Smooth muscle cell (in vitro differentiated cells): ENCODE data around the gene NIN. TPM values are rescaled to one million over a fixed set of nuclear protein-coding genes. Genes with fewer than 3 reads are reported as not detected.

ENCODE experiments used
- DNase-seq: peaks from one replicate; lab custom pipeline; 2025; ENCODE audit not compliant: unreplicated experiment; lab: John Stamatoyannopoulos, UW
- H2AFZ ChIP-seq: fragments of 200-600 bp; sonication (generic); 2 replicates; pipeline ENCODE4 v1.6.0; 2016; ENCODE audit warnings: antibody characterized with exemption, low read depth, mild to moderate bottlenecking
- H3F3A ChIP-seq: fragments of 200-600 bp; sonication (generic); 2 replicates; pipeline ENCODE4 v1.6.0; 2017; ENCODE audit warnings: antibody characterized with exemption, low read depth
- H3K27ac ChIP-seq: fragments of 200-600 bp; sonication (generic); 2 replicates; pipeline ENCODE4 v1.5.1; 2016; ENCODE audit warnings: low read depth, mild to moderate bottlenecking
- H3K27me3 ChIP-seq: fragments of 200-600 bp; sonication (generic); 2 replicates; pipeline ENCODE4 v1.6.1; 2016; ENCODE audit warnings: low read depth, mild to moderate bottlenecking
- H3K36me3 ChIP-seq: fragments of 200-600 bp; sonication (generic); 2 replicates; pipeline ENCODE4 v1.5.1; 2016; ENCODE audit warnings: low read depth
- H3K4me1 ChIP-seq: fragments of 200-600 bp; sonication (generic); 2 replicates; pipeline ENCODE4 v1.5.1; 2016; ENCODE audit warnings: low read depth
- H3K4me2 ChIP-seq: fragments of 200-600 bp; sonication (generic); 2 replicates; pipeline ENCODE4 v1.6.0; 2016; ENCODE audit warnings: mild to moderate bottlenecking
- H3K4me3 ChIP-seq: fragments of 200-600 bp; sonication (generic); 2 replicates; pipeline ENCODE4 v1.5.1; 2016; ENCODE audit warnings: mild to moderate bottlenecking
- H3K79me2 ChIP-seq: fragments of 200-600 bp; sonication (generic); 2 replicates; pipeline ENCODE4 v1.6.0; 2016; ENCODE audit warnings: low read depth, mild to moderate bottlenecking
- H3K9ac ChIP-seq: fragments of 200-600 bp; sonication (generic); 2 replicates; pipeline ENCODE4 v1.6.0; 2016; ENCODE audit warnings: low read depth
- H3K9me3 ChIP-seq: fragments of 200-600 bp; sonication (generic); replicated peaks from 2 replicates; pipeline ENCODE4 v1.5.1; 2016; ENCODE audit warnings: low read depth
- H4K20me1 ChIP-seq: fragments of 200-600 bp; sonication (generic); 2 replicates; pipeline ENCODE4 v1.6.0; 2016; ENCODE audit warnings: low read depth
- CTCF ChIP-seq: fragments of 200-600 bp; sonication (generic); IDR thresholded peaks from 2 replicates; pipeline ENCODE4 v1.5.1; 2017; ENCODE audit warnings: borderline replicate concordance, mild to moderate bottlenecking, antibody characterized with exemption; ENCODE audit not compliant: insufficient read depth, poor library complexity, severe bottlenecking
- WGBS: methylation state at CpG from one replicate; pipeline ENCODE4 v1.1.7; 2016; ENCODE audit warnings: low lambda C conversion rate; 5-methylcytosine and 5-hydroxymethylcytosine counted together
- polyA plus RNA-seq: library from polyadenylated mRNA; unstranded; fragments of >200 nt; fragmentation: Nextera tagmentation; extraction: Ambion mirVana; gene quantifications from 2 replicates; pipeline ENCODE4 v1.2.1, GENCODE V29; 2016
- total RNA-seq: library from RNA; depleted of rRNA; stranded (reverse); fragments of >200 nt; gene quantifications from 2 replicates; pipeline ENCODE4 v1.2.3, GENCODE V29; 2014

NIN gene
- total and polyA plus RNA-seq, 2 experiments from 2014 or later, result 7.5 to 14.9 TPM

GRCh38 chr14:50769863-50770500, 61.0 kb downstream of the NIN start:
- H3K27ac ChIP-seq, result no peak overlapping the region
- no peak overlapping the region for H2AFZ ChIP-seq
- no peak for DNase-seq
- no peaks in the 10 kb centered on the region for H4K20me1 ChIP-seq
- H3K4me1 ChIP-seq, result no peaks in the 10 kb centered on the region
- H3K36me3 ChIP-seq, result peaks cover 3% of the 10 kb centered on the region
- no peak overlapping the region for H3K4me2 ChIP-seq
- no peaks in the 10 kb centered on the region for H3F3A ChIP-seq
- no peaks in the 10 kb centered on the region for H3K9me3 ChIP-seq
- 97% methylated on average over 13 of the region's 13 CpGs for WGBS
- no peaks in the 10 kb centered on the region for H3K27me3 ChIP-seq
- H3K9ac ChIP-seq, result no peak overlapping the region
- H3K79me2 ChIP-seq, result no peaks in the 10 kb centered on the region
- TF ChIP-seq CTCF, result no peak
- H3K4me3 ChIP-seq, result no peak overlapping the region

DNA sequence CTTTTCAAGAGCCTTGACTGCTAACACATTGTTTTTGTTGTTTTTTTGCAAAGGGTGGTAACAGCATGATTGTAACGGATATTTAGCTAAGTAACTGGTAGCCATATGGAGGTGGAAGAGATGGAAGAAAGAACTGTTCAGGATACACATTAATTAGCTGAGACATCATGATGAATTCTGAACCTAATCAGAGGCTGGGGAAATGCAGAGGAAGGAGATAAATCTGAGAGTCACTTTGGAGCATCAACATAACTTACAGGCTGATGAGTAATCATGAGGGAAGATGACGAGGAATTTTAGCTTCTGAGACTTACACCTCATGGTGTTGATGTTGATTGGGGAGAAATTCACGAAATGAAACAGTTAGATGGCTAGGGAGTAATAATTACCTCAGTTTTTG, 62.3 kb downstream of the NIN start:
- Histone ChIP-seq H3K4me2 (no peak overlapping the region), H3K27ac (peak overlapping the region; percentile 12), H3K79me2 (no peaks in the 10 kb centered on the region), H3K4me3 (no peak overlapping the region), H3K4me1 (no peaks in the 10 kb centered on the region), H3K36me3 (peaks cover 3% of the 10 kb centered on the region), H3K9me3 (no peaks in the 10 kb centered on the region), H4K20me1 (no peaks in the 10 kb centered on the region), H3K27me3 (no peaks in the 10 kb centered on the region), H3K9ac (no peak overlapping the region), H3F3A (no peaks in the 10 kb centered on the region), H2AFZ (no peak overlapping the region)
- TF ChIP-seq CTCF, result no peak
- WGBS, result 78% methylated on average over 3 of the region's 3 CpGs
- DNase-seq, result no peak

GRCh38 chr14:50766338-50766886, 64.5 kb downstream of the NIN start:
- H3K36me3 ChIP-seq, result peaks cover 3% of the 10 kb centered on the region
- H3K9me3 ChIP-seq, result no peaks in the 10 kb centered on the region
- no peak overlapping the region for H3K9ac ChIP-seq
- no peaks in the 10 kb centered on the region for H3K4me1 ChIP-seq
- no peaks in the 10 kb centered on the region for H3K79me2 ChIP-seq
- no peak overlapping the region for H3K4me2 ChIP-seq
- no peak overlapping the region for H3K4me3 ChIP-seq
- H3F3A ChIP-seq, result no peaks in the 10 kb centered on the region
- no peaks in the 10 kb centered on the region for H3K27me3 ChIP-seq
- no peak for DNase-seq
- no peaks in the 10 kb centered on the region for H4K20me1 ChIP-seq
- 82% methylated on average over 6 of the region's 6 CpGs for WGBS
- no peak overlapping the region for H2AFZ ChIP-seq
- H3K27ac ChIP-seq, result no peak overlapping the region
- no peak for TF ChIP-seq CTCF
